Muscle of arm (tissue), 12 donors: ENCODE results near the gene DHX16. TPM values are rescaled to one million over a fixed set of nuclear protein-coding genes. Genes with fewer than 3 reads are reported as not detected.

ENCODE experiments used
- DNase-seq: peaks from one replicate; pipeline ENCODE4 v3.0.0-alpha.2; 2013
- polyA plus RNA-seq, 12 donors: library from polyadenylated mRNA; unstranded; fragments of 120-200 nt; gene quantifications; one replicate each; pipeline ENCODE4 v1.2.1, GENCODE V29; 2013; ENCODE audit not compliant: insufficient read length in 12 of 12

DHX16 gene
- polyA plus RNA-seq, 12 donors, result 20.7 to 33.4 (median 22.6) TPM; not detected in 1

DNA sequence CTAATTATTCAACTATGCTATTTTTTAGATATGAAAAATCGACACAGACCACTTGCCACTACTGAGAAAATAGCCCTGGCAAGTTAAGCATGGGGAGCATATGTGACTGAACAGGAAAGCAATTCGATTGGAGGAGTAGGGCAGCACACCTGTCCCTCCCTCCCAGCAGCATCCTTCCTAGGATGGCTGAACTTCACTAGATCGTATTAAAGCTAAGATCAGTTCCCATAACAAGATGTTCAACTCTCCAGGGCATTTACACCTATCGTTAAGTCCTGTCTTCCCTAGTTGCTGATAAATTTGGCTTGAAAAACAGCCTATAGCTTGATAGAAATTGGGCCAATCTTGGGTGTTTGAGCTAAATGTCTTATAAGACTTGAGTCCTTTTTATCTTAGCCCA is 62.7 kb downstream of the DHX16 start:
- no peak for DNase-seq

DNA sequence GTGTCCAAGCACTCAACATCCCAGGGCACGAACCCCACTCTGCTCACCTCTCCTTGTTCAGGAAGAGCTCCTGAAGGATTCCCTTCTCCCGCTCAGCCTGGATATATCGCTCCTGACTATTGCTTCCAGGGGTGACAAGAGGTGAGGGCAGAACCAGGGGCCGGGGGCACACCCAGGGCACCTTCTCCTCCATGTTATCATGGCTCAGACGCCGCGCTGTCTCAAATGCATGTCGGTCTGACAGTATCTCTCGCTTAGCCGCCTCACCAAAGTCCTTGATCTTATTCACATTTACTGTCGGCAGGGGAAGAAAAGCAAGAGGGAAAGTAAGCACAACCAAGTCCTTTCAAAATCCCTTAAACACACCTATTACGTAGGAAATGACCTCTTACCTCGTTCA is 68.8 kb downstream of the DHX16 start:
- DNase-seq, result no peak

Other genes starting within 250 kb of the DHX16 start
- 100 to 1,000 TPM in 1 of 12 donors, 10 to 100 TPM in 10, not detected in 1; 62.2 to 109 (median 76.8) TPM for gene HLA-E, start 183.5 kb downstream of the DHX16 start, polyA plus RNA-seq
- 10 to 100 TPM in 11 of 12 donors, not detected in 1; 41.0 to 65.4 (median 51.1) TPM for gene GNL1, start 116.5 kb downstream of the DHX16 start, polyA plus RNA-seq
- 10 to 100 TPM in 11 of 12 donors, not detected in 1; 14.5 to 33.7 (median 22.0) TPM for gene PRR3, start 115.7 kb downstream of the DHX16 start, polyA plus RNA-seq
- gene ABCF1, start 101.6 kb downstream of the DHX16 start, polyA plus RNA-seq, result 10 to 100 TPM in 11 of 12 donors, not detected in 1; 42.1 to 69.0 (median 47.1) TPM
- 10 to 100 TPM in 11 of 12 donors, not detected in 1; 26.4 to 71.5 (median 31.8) TPM for gene PPP1R10, start 55.8 kb downstream of the DHX16 start, polyA plus RNA-seq
- gene MRPS18B, start 55.2 kb downstream of the DHX16 start, polyA plus RNA-seq, result 10 to 100 TPM in 11 of 12 donors, not detected in 1; 40.6 to 60.2 (median 51.1) TPM
- gene ATAT1, start 46.1 kb downstream of the DHX16 start, polyA plus RNA-seq, result 10 to 100 TPM in 11 of 12 donors, not detected in 1; 16.0 to 52.5 (median 19.8) TPM
- gene C6orf136, start 25.9 kb downstream of the DHX16 start, polyA plus RNA-seq, result 10 to 100 TPM in 10 of 12 donors, 1 to 10 TPM in 1, not detected in 1; 8.4 to 75.6 (median 15.7) TPM
- gene PPP1R18, start 13.6 kb upstream of the DHX16 start, polyA plus RNA-seq, result 10 to 100 TPM in 11 of 12 donors, not detected in 1; 37.4 to 65.9 (median 41.1) TPM
- 10 to 100 TPM in 11 of 12 donors, not detected in 1; 32.1 to 50.3 (median 38.9) TPM for gene NRM, start 18.0 kb upstream of the DHX16 start, polyA plus RNA-seq
- gene MDC1, start 44.3 kb upstream of the DHX16 start, polyA plus RNA-seq, result 10 to 100 TPM; 19.5 to 54.6 (median 26.0) TPM
- 1,000 to 10,000 TPM in 2 of 12 donors, 100 to 1,000 TPM in 10; 374 to 1,081 (median 842) TPM for gene TUBB, start 47.3 kb upstream of the DHX16 start, polyA plus RNA-seq
- gene FLOT1, start 69.7 kb upstream of the DHX16 start, polyA plus RNA-seq, result 100 to 1,000 TPM in 7 of 12 donors, 10 to 100 TPM in 4, not detected in 1; 92.8 to 121 (median 107) TPM
- 10 to 100 TPM in 7 of 12 donors, 1 to 10 TPM in 4, not detected in 1; 7.2 to 18.7 (median 11.0) TPM for gene IER3, start 71.5 kb upstream of the DHX16 start, polyA plus RNA-seq
- gene DDR1, start 211.5 kb upstream of the DHX16 start, polyA plus RNA-seq, result 100 to 1,000 TPM in 1 of 12 donors, 10 to 100 TPM in 10, not detected in 1; 52.4 to 112 (median 69.5) TPM
- 10 to 100 TPM in 11 of 12 donors, not detected in 1; 18.0 to 33.4 (median 24.4) TPM for gene GTF2H4, start 235.2 kb upstream of the DHX16 start, polyA plus RNA-seq
- gene VARS2, start 241.2 kb upstream of the DHX16 start, polyA plus RNA-seq, result 10 to 100 TPM in 11 of 12 donors, not detected in 1; 18.7 to 36.7 (median 25.7) TPM